ENCODE measurements around the gene SNTB2. TPM values are rescaled to one million over a fixed set of nuclear protein-coding genes. Genes with fewer than 3 reads are reported as not detected.
A peak's percentile ranks its signal among the peaks of the same experiment; 100 is the strongest.

The SNTB2 gene
- total RNA-seq, 1 donor from 2014 or later: 49.5 TPM

GRCh38 chr16:69217433-69217832, 30.5 kb downstream of the SNTB2 start:
- Mint-ChIP-seq H3K4me1 (ENCODE audit: low read depth) (peaks cover 36% of the 10 kb centered on the region), H3K4me3 (ENCODE audit: unreplicated experiment) (peak overlapping the region; percentile 20), H3K27ac (ENCODE audit: unreplicated experiment) (peak overlapping the region; percentile 68), H3K27me3 (ENCODE audit: low read depth) (no peaks in the 10 kb centered on the region), H3K36me3 (ENCODE audit: low read depth) (no peaks in the 10 kb centered on the region), H3K9me3 (ENCODE audit: low read depth) (no peaks in the 10 kb centered on the region)
- DNase-seq (ENCODE audit: low spot score): no peak
- TF ChIP-seq CTCF (IDR thresholded peaks at IDR 0.05): no peak

DNA sequence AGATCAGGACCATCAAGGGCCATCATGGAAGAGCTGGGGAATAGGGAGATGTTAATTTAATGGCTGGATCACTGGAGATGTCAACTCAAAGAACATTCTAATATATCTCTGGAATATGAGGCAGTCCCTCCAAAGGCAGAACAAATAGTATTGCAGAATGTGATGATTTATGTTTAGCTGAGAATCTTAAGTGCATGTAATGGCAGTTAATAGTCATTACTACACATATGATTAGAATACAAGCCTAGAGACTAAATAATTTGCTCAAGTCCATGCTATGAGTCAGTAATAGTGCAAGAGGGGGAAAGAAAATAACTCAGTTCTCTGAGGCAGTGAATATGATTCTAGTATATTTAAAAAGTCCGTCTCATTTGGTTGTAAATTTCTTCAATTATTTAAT, 32.3 kb downstream of the SNTB2 start:
- TF ChIP-seq CTCF (IDR thresholded peaks at IDR 0.05): no peak
- H3K27me3 Mint-ChIP-seq (ENCODE audit: low read depth): no peaks in the 10 kb centered on the region

GRCh38 chr16:69223882-69224281, 36.9 kb downstream of the SNTB2 start:
- H3K36me3 Mint-ChIP-seq (ENCODE audit: low read depth): no peaks in the 10 kb centered on the region
- no peak for DNase-seq (ENCODE audit: low spot score)

More for the DNA sequence above, 32.3 kb downstream of the SNTB2 start:
- H3K27ac Mint-ChIP-seq (ENCODE audit: unreplicated experiment): peak overlapping the region; percentile 3
- H3K4me1 Mint-ChIP-seq (ENCODE audit: low read depth): peaks cover 39% of the 10 kb centered on the region
- no peak for DNase-seq (ENCODE audit: low spot score)
- no peaks in the 10 kb centered on the region for H3K36me3 Mint-ChIP-seq (ENCODE audit: low read depth)
- H3K4me3 Mint-ChIP-seq (ENCODE audit: unreplicated experiment): no peak overlapping the region
- H3K9me3 Mint-ChIP-seq (ENCODE audit: low read depth): no peaks in the 10 kb centered on the region

GRCh38 chr16:69225121-69225520, 38.2 kb downstream of the SNTB2 start:
- TF ChIP-seq CTCF (IDR thresholded peaks at IDR 0.05): no peak
- H3K4me1 Mint-ChIP-seq (ENCODE audit: low read depth): peaks cover 7% of the 10 kb centered on the region

More at GRCh38 chr16:69223882-69224281, 36.9 kb downstream of the SNTB2 start:
- Mint-ChIP-seq H3K9me3 (ENCODE audit: low read depth) (no peaks in the 10 kb centered on the region), H3K4me1 (ENCODE audit: low read depth) (peaks cover 14% of the 10 kb centered on the region), H3K27me3 (ENCODE audit: low read depth) (no peaks in the 10 kb centered on the region), H3K27ac (ENCODE audit: unreplicated experiment) (peak overlapping the region; percentile 65), H3K4me3 (ENCODE audit: unreplicated experiment) (no peak overlapping the region)
- no peak for TF ChIP-seq CTCF (IDR thresholded peaks at IDR 0.05)

GRCh38 chr16:69233124-69233523, 46.2 kb downstream of the SNTB2 start:
- Mint-ChIP-seq H3K27me3 (ENCODE audit: low read depth) (no peaks in the 10 kb centered on the region), H3K36me3 (ENCODE audit: low read depth) (no peaks in the 10 kb centered on the region), H3K4me1 (ENCODE audit: low read depth) (peaks cover 15% of the 10 kb centered on the region), H3K9me3 (ENCODE audit: low read depth) (no peaks in the 10 kb centered on the region), H3K4me3 (ENCODE audit: unreplicated experiment) (no peak overlapping the region), H3K27ac (ENCODE audit: unreplicated experiment) (no peak overlapping the region)
- TF ChIP-seq CTCF (IDR thresholded peaks at IDR 0.05): no peak
- DNase-seq (ENCODE audit: low spot score): no peak

More at GRCh38 chr16:69225121-69225520, 38.2 kb downstream of the SNTB2 start:
- Mint-ChIP-seq H3K27ac (ENCODE audit: unreplicated experiment) (no peak overlapping the region), H3K27me3 (ENCODE audit: low read depth) (no peaks in the 10 kb centered on the region), H3K4me3 (ENCODE audit: unreplicated experiment) (no peak overlapping the region), H3K36me3 (ENCODE audit: low read depth) (no peaks in the 10 kb centered on the region), H3K9me3 (ENCODE audit: low read depth) (no peaks in the 10 kb centered on the region)
- DNase-seq (ENCODE audit: low spot score): no peak

Data from chondrocyte (in vitro differentiated cells).